GM12873 (cell line): ENCODE data around the gene NEU3.

Experiments
- TF ChIP-seq, protein P1 (sequence below): IDR thresholded peaks from 2 replicates; pipeline ENCODE4 v1.5.1; 2012; ENCODE audit warnings: low read depth, mild to moderate bottlenecking, moderate library complexity, low read length, control low read depth; ENCODE audit not compliant: insufficient read depth; ENCODE audit errors: missing control alignments

NEU3 gene

DNA sequence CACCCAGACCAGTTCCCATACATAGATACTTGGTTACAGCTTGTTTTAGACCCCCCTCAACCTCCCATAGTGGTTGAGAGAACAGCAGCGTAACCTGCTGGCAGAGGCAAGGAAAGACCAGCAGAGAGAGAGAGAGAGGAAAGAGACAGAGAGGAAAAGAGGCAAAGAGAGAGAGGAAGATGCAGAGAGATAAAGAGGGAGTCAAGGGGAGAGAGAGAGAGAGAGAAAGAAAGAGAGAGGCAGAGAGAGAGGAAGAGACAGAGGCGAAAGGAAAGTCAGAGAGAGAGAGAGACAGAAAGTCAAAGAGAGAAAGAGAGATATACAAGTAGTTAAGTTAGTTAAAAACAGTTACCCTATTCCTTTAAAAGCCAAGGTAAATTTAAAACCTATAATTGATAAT, 52.5 kb downstream of the NEU3 start:
- TF ChIP-seq, protein P1, sequence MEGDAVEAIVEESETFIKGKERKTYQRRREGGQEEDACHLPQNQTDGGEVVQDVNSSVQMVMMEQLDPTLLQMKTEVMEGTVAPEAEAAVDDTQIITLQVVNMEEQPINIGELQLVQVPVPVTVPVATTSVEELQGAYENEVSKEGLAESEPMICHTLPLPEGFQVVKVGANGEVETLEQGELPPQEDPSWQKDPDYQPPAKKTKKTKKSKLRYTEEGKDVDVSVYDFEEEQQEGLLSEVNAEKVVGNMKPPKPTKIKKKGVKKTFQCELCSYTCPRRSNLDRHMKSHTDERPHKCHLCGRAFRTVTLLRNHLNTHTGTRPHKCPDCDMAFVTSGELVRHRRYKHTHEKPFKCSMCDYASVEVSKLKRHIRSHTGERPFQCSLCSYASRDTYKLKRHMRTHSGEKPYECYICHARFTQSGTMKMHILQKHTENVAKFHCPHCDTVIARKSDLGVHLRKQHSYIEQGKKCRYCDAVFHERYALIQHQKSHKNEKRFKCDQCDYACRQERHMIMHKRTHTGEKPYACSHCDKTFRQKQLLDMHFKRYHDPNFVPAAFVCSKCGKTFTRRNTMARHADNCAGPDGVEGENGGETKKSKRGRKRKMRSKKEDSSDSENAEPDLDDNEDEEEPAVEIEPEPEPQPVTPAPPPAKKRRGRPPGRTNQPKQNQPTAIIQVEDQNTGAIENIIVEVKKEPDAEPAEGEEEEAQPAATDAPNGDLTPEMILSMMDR = no peak

DNA sequence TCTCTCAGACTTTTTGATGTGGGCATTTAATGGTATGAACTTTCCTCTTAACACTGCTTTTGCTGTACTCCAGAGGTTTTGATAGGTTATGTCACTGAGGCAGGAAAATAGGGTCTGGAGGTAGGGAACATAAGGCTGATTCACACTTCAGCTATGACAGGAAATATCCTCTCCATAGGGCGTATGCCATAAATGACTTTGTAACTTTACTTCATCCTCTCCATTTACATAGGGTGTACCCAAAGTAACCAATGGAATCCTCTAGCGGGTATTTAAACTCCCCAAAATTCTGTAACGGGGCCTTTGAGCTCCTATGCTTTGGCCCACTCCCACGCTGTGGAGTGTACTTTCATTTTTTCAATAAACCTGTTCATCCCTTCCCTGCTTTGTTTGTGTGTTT, 58.5 kb downstream of the NEU3 start:
- TF ChIP-seq, protein P1 = no peak

DNA sequence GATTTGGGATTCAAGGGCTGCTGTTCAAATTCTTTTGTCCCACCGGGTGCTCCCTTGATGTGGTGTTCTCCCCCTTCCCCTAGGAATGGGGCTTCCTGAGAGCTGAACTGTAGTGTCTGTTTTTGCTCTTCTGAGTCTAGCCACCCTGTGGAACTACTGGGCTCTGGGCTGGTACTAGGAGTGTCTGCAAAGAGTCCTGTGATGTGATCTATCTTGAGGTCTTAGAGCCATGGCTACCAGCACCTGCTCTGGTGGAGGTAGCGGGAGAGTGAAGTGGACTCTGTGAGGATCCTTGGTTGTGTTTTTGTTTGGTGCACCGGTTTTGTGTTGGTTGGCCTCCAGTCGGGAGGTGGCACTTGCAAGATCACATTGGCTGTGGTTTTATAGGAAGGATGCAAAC, 61.8 kb downstream of the NEU3 start:
- TF ChIP-seq, protein P1 = no peak

DNA sequence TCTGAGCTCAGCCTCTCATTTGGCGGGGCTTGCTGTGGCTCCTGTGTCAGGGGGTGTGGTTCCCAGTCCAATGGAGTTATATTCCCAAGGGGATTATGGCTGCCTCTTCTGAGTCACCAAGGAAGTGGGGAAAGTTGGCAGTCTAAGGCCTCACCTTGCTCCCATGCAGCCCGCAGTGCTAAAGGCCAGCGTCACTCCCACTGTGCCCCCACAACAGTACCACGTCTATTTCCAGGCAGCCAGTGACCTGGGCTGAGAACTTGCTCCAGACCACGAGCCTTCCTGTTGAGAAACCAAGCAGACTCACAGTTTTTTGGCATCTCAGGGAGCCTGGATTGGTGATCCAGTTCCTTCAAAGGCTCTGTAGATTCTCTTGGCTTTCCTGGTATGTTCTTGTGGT, 62.3 kb downstream of the NEU3 start:
- TF ChIP-seq, protein P1 = no peak

DNA sequence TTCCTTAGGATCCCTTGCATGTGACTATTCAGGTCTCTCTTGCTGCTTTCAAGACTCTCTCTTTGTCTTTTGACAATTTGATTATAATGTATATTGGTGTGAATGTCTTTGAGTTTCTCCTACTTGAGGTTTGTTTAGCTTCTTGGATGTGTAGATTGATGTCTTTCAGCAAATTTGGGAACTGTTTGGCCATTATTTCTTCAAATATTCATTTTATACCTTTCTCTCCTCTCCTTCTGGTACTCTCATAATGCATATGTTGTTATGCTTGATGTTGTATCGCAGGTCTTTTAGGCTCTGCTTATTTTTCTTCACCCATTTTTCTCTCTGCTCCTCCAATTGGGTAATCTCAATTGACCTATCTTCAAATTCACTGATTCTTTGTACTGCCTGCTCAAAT, 63.7 kb downstream of the NEU3 start:
- TF ChIP-seq, protein P1 = no peak

DNA sequence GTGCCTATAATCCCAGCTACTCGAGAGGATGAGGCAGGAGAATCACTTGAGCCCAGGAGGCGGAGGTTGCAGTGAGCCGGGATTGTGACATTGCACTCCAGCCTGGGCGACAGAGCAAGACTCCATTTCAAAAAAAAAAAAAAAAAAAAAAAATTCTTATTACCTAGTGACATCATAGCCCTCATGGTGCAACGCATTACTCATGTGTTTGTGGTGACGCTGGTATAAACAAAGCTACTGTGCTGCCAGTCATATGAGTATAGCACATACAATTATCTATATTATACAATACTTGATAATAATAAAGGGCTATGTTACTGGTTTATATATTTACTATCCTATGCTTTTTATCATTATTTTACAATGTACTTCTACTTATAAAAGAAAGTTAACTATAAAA, 66.8 kb downstream of the NEU3 start:
- TF ChIP-seq, protein P1 = no peak

DNA sequence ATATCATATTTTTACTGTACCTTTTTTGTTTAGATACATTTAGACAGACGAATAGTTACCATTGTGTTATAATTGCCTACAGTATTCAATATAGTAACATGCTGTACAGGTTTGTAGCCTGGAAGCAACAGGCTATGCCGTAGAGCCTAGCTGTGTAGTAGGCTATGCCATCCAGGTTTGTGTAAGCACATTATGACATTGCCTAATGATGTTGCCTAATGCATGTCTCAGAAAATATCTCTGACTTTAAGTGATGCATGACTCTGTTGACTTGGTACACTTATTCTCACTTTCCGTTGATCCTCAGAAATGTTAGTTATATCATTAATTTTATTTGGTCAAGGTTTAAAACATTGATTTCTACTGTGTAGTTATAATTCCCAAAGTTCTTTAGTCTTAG, 68.1 kb downstream of the NEU3 start:
- TF ChIP-seq, protein P1 = no peak
